Activated CD4-positive, alpha-beta T cell treated with anti-CD3 and anti-CD28 coated beads, Interleukin-2, amount 10 ng/mL, durations not matched to agents 24 days and 14 days (primary cell): ENCODE data around the gene ZDHHC24. TPM values are rescaled to one million over a fixed set of nuclear protein-coding genes. Genes with fewer than 3 reads are reported as not detected.
"Not testable (repeated sequence)": the region's sequence is repeated elsewhere in the genome, so short reads cannot be mapped to it uniquely, and the experiment has no call there.

Experiments
- DNase-seq: peaks from one replicate; pipeline ENCODE4 v3.0.0; 2022
- H3K27ac Mint-ChIP-seq: one replicate; pipeline ENCODE4 v1.8.0; 2022; ENCODE audit warnings: mild to moderate bottlenecking, mixed read lengths
- H3K27me3 Mint-ChIP-seq: one replicate; pipeline ENCODE4 v1.8.0; 2022; ENCODE audit warnings: mixed read lengths
- H3K36me3 Mint-ChIP-seq: one replicate; pipeline ENCODE4 v1.8.0; 2022; ENCODE audit warnings: low read depth, mild to moderate bottlenecking, mixed read lengths
- H3K4me1 Mint-ChIP-seq: one replicate; pipeline ENCODE4 v1.8.0; 2021; ENCODE audit warnings: mixed read lengths
- H3K4me3 Mint-ChIP-seq: one replicate; pipeline ENCODE4 v1.8.0; 2022; ENCODE audit warnings: mild to moderate bottlenecking, moderate library complexity, mixed read lengths
- H3K9me3 Mint-ChIP-seq: one replicate; pipeline ENCODE4 v1.8.0; 2021; ENCODE audit warnings: mixed read lengths
- intact Hi-C: fragments of 100-400 bp; cut with micrococcal nuclease; formaldehyde crosslinking; loops from one replicate; pipeline ENCODE4 v1.15.1; 2023
- total RNA-seq: library from RNA; stranded (reverse); gene quantifications from 2 replicates; pipeline ENCODE4 v1.2.3, GENCODE V29; 2022

Gene ZDHHC24
- 12.2 and 13.9 TPM in 2 replicates for total RNA-seq

- Mint-ChIP-seq H3K36me3 (peaks cover 20% of the 10 kb centered on the region), H3K27me3 (peaks cover 13% of the 10 kb centered on the region), H3K4me1 (peaks cover 17% of the 10 kb centered on the region), H3K9me3 (no peaks in the 10 kb centered on the region), H3K4me3 (peak within 1 kb of the TSS; percentile 89), H3K27ac (peak within 1 kb of the TSS; percentile 80)
- intact Hi-C loops: loop anchor here (1.0 to 2.0 kb wide), 4 partner anchors 36 to 132 kb away; partner anchors contain the start of genes BBS1, CCDC87, CCS and DPP3
- DNase-seq: peak; percentile 97
These were observed at the start of gene ZDHHC24 for GRCh38 chr11:66545701-66546367. TSS of gene ZDHHC24 (minus strand) at chr11:66546048. CDS start at chr11:66546003, 45 bp downstream.

- intact Hi-C loops: no loop called here
- Mint-ChIP-seq H3K4me1 (peaks cover 21% of the 10 kb centered on the region), H3K4me3 (peak overlapping the region; percentile 48), H3K36me3 (peaks cover 5% of the 10 kb centered on the region), H3K27me3 (no peaks in the 10 kb centered on the region), H3K9me3 (no peaks in the 10 kb centered on the region), H3K27ac (peak overlapping the region; percentile 52)
- DNase-seq: no peak
These were observed 49.5 kb upstream of the ZDHHC24 start for GRCh38 chr11:66595245-66595904.

GRCh38 chr11:66593650-66594049, 47.8 kb upstream of the ZDHHC24 start:
- intact Hi-C loops: loop anchor here (1.0 to 2.0 kb wide), 4 partner anchors 23 to 85 kb away; partner anchors contain the start of genes ACTN3, RBM14, RBM4 and ZDHHC24
- Mint-ChIP-seq H3K27me3 (no peaks in the 10 kb centered on the region), H3K27ac (peak overlapping the region; percentile 97), H3K9me3 (no peaks in the 10 kb centered on the region), H3K4me3 (peak overlapping the region; percentile 99), H3K4me1 (peaks cover 21% of the 10 kb centered on the region), H3K36me3 (peaks cover 3% of the 10 kb centered on the region)
- no peak for DNase-seq

- Mint-ChIP-seq H3K4me1 (peaks cover 21% of the 10 kb centered on the region), H3K27me3 (no peaks in the 10 kb centered on the region), H3K27ac (peak overlapping the region; percentile 97), H3K36me3 (peaks cover 3% of the 10 kb centered on the region), H3K4me3 (peak overlapping the region; percentile 99), H3K9me3 (no peaks in the 10 kb centered on the region)
- no peak for DNase-seq
- intact Hi-C loops: loop anchor here (1.0 to 2.0 kb wide), 4 partner anchors 23 to 85 kb away; partner anchors contain the start of genes ACTN3, RBM14, RBM4 and ZDHHC24
These were observed 47.4 kb upstream of the ZDHHC24 start for GRCh38 chr11:66593303-66593635.

- peaks cover 3% of the 10 kb centered on the region for H3K36me3 Mint-ChIP-seq
- H3K27ac Mint-ChIP-seq: peak within 1 kb of the TSS; percentile 97
- intact Hi-C loops: loop anchor here (1.0 to 2.0 kb wide), 4 partner anchors 24 to 86 kb away; partner anchors contain the start of genes ACTN3, RBM14, RBM4 and ZDHHC24
- peaks cover 21% of the 10 kb centered on the region for H3K4me1 Mint-ChIP-seq
- no peaks in the 10 kb centered on the region for H3K9me3 Mint-ChIP-seq
- H3K27me3 Mint-ChIP-seq: no peaks in the 10 kb centered on the region
- peak; percentile 99 for DNase-seq
- peak within 1 kb of the TSS; percentile 99 for H3K4me3 Mint-ChIP-seq
These were observed 46.8 kb upstream of the ZDHHC24 start, which contains the start of the genes CCDC87 and CCS for GRCh38 chr11:66592457-66593302. TSS of gene CCDC87 (minus strand) at chr11:66593063. CDS start at chr11:66593015, 48 bp downstream. TSS of gene CCS (plus strand) at chr11:66593185. CDS start at chr11:66593262, 77 bp downstream.

GRCh38 chr11:66591175-66591574, 45.3 kb upstream of the ZDHHC24 start:
- peaks cover 21% of the 10 kb centered on the region for H3K4me1 Mint-ChIP-seq
- H3K27me3 Mint-ChIP-seq: no peaks in the 10 kb centered on the region
- H3K27ac Mint-ChIP-seq: no peak overlapping the region
- no peak for DNase-seq
- intact Hi-C loops: no loop called here
- H3K9me3 Mint-ChIP-seq: no peaks in the 10 kb centered on the region
- no peak overlapping the region for H3K4me3 Mint-ChIP-seq
- H3K36me3 Mint-ChIP-seq: peaks cover 3% of the 10 kb centered on the region

GRCh38 chr11:66589996-66590675, 44.3 kb upstream of the ZDHHC24 start:
- Mint-ChIP-seq H3K4me1 (peaks cover 15% of the 10 kb centered on the region), H3K4me3 (no peak overlapping the region), H3K9me3 (no peaks in the 10 kb centered on the region), H3K27ac (no peak overlapping the region), H3K36me3 (peaks cover 3% of the 10 kb centered on the region), H3K27me3 (no peaks in the 10 kb centered on the region)
- no peak for DNase-seq
- intact Hi-C loops: no loop called here

- H3K9me3 Mint-ChIP-seq, H3K27me3 Mint-ChIP-seq, DNase-seq, H3K4me3 Mint-ChIP-seq, H3K36me3 Mint-ChIP-seq, H3K27ac Mint-ChIP-seq, intact Hi-C loops, H3K4me1 Mint-ChIP-seq: not testable (repeated sequence)
These were observed 43.5 kb upstream of the ZDHHC24 start for GRCh38 chr11:66589315-66589714.

GRCh38 chr11:66586136-66586535, 40.3 kb upstream of the ZDHHC24 start:
- Mint-ChIP-seq H3K4me1 (no peaks in the 10 kb centered on the region), H3K4me3 (no peak overlapping the region), H3K36me3 (no peaks in the 10 kb centered on the region), H3K9me3 (no peaks in the 10 kb centered on the region), H3K27me3 (no peaks in the 10 kb centered on the region), H3K27ac (no peak overlapping the region)
- intact Hi-C loops: no loop called here
- DNase-seq: no peak

GRCh38 chr11:66585447-66585846, 39.6 kb upstream of the ZDHHC24 start:
- DNase-seq, H3K4me3 Mint-ChIP-seq, H3K4me1 Mint-ChIP-seq, intact Hi-C loops, H3K27me3 Mint-ChIP-seq, H3K36me3 Mint-ChIP-seq, H3K27ac Mint-ChIP-seq, H3K9me3 Mint-ChIP-seq: not testable (repeated sequence)

GRCh38 chr11:66582565-66583147, 36.8 kb upstream of the ZDHHC24 start:
- peaks cover 11% of the 10 kb centered on the region for H3K4me1 Mint-ChIP-seq
- H3K9me3 Mint-ChIP-seq, intact Hi-C loops, H3K27ac Mint-ChIP-seq, H3K36me3 Mint-ChIP-seq, DNase-seq, H3K4me3 Mint-ChIP-seq, H3K27me3 Mint-ChIP-seq: not testable (repeated sequence)

GRCh38 chr11:66581261-66581660, 35.4 kb upstream of the ZDHHC24 start:
- Mint-ChIP-seq H3K27me3 (peaks cover 8% of the 10 kb centered on the region), H3K9me3 (no peaks in the 10 kb centered on the region), H3K4me3 (no peak overlapping the region), H3K4me1 (peaks cover 11% of the 10 kb centered on the region), H3K36me3 (no peaks in the 10 kb centered on the region), H3K27ac (no peak overlapping the region)
- no peak for DNase-seq
- intact Hi-C loops: no loop called here

- intact Hi-C loops: no loop called here
- peaks cover 11% of the 10 kb centered on the region for H3K4me1 Mint-ChIP-seq
- no peaks in the 10 kb centered on the region for H3K36me3 Mint-ChIP-seq
- no peak overlapping the region for H3K27ac Mint-ChIP-seq
- no peak overlapping the region for H3K4me3 Mint-ChIP-seq
- H3K9me3 Mint-ChIP-seq: no peaks in the 10 kb centered on the region
- no peak for DNase-seq
- peaks cover 9% of the 10 kb centered on the region for H3K27me3 Mint-ChIP-seq
These were observed 35.0 kb upstream of the ZDHHC24 start for GRCh38 chr11:66580803-66581202.
